Activated naive CD4-positive, alpha-beta T cell treated with anti-CD3 and anti-CD28 coated beads, Interleukin-2, amount 50 U/mL, for 24 hours (primary cell): Measurements from ENCODE around the gene SLC25A42.
A peak's percentile ranks its signal among the peaks of the same experiment; 100 is the strongest.
"Not testable (repeated sequence)": the region's sequence is repeated elsewhere in the genome, so short reads cannot be mapped to it uniquely, and the experiment has no call there.

ENCODE experiments used
- H3K27ac Mint-ChIP-seq: one replicate; pipeline ENCODE4 v1.8.0; 2021; ENCODE audit warnings: mild to moderate bottlenecking, mixed read lengths
- H3K27me3 Mint-ChIP-seq: one replicate; pipeline ENCODE4 v1.8.0; 2021; ENCODE audit warnings: mixed read lengths
- H3K36me3 Mint-ChIP-seq: one replicate; pipeline ENCODE4 v1.8.0; 2021; ENCODE audit warnings: mixed read lengths
- H3K4me1 Mint-ChIP-seq: one replicate; pipeline ENCODE4 v1.8.0; 2021; ENCODE audit warnings: mixed read lengths
- H3K4me3 Mint-ChIP-seq: one replicate; pipeline ENCODE4 v1.8.0; 2021; ENCODE audit warnings: mild to moderate bottlenecking, mixed read lengths
- H3K9me3 Mint-ChIP-seq: one replicate; pipeline ENCODE4 v1.8.0; 2021; ENCODE audit warnings: mixed read lengths

The SLC25A42 gene, protein sequence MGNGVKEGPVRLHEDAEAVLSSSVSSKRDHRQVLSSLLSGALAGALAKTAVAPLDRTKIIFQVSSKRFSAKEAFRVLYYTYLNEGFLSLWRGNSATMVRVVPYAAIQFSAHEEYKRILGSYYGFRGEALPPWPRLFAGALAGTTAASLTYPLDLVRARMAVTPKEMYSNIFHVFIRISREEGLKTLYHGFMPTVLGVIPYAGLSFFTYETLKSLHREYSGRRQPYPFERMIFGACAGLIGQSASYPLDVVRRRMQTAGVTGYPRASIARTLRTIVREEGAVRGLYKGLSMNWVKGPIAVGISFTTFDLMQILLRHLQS

DNA sequence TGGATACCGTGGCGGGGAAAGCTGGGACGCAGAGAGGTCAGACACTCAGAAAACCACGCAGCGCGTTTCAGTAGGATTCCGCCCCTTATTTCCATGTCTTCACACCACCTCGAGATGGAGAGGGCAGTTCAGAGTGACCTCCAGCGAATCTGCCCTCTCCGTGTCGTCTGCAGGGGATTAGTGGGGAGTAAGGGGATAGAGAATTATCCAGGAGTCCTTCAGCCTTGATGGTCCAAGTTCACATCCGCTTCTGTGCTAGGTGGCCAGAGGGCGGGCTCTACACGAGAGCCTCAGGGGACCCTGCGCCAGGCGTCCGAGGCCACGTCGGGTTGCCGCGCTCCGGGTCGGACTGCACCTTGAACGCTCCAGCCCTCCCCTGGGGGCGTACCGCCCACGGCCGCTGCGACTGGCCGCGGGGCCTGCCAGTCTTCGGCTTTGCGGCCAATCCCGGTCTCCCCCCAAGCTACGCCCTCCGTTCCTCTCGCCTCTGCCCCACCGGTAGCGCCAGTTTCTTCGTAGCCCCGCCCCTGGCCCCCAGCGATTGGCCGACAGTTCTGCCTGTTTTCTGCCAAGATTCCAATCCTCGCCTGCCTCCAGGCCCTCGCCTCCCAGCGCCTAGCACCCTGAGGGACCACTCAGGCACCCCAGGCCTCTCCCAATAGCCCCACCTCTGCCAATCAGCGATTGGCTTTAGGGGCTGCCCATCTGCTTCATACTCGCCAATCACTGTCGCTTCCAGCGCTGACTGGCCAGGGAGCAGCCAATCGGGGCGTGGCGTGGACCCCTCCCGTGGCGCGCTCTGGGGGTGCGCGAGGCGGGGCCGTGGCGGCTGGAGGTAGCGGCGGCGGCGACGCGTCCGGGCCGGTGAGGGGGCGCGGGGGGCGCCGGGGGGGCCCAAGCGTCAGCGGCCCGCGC, at the start of gene SLC25A42:
Gene SLC25A42 (plus strand): TSS at position 812 of the 915 bp plus-strand sequence. CDS start 32,131 bp downstream, outside the sequence.
- peak within 1 kb of the TSS; percentile 84 for H3K27ac Mint-ChIP-seq
- peaks cover 40% of the 10 kb centered on the region for H3K4me1 Mint-ChIP-seq
- H3K4me3 Mint-ChIP-seq = peak within 1 kb of the TSS; percentile 85
- H3K27me3 Mint-ChIP-seq = no peaks in the 10 kb centered on the region
- no peaks in the 10 kb centered on the region for H3K9me3 Mint-ChIP-seq
- no peaks in the 10 kb centered on the region for H3K36me3 Mint-ChIP-seq

DNA sequence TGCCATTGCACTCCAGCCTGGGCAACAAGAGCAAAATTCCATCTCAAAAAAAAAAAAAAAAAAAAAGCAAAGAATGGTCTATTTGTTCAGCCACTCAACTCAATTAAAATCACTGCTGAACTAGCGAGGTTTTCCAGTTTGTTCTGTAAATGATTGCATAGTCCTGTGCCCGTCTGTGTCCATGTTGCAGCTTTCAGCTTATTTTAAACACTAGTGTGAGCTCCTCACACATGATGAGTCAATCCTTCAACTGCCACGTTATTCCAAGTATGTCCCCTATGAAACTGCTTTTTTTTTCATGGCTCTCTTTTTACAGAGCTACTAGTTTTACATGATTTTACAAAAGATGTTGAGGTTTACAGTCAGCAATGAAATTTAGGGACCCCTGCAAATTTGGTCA, 42.7 kb upstream of the SLC25A42 start:
- no peak overlapping the region for H3K27ac Mint-ChIP-seq
- H3K36me3 Mint-ChIP-seq = peaks cover 4% of the 10 kb centered on the region
- peak overlapping the region; percentile 30 for H3K4me3 Mint-ChIP-seq
- no peaks in the 10 kb centered on the region for H3K9me3 Mint-ChIP-seq
- peaks cover 25% of the 10 kb centered on the region for H3K4me1 Mint-ChIP-seq
- H3K27me3 Mint-ChIP-seq = no peaks in the 10 kb centered on the region

DNA sequence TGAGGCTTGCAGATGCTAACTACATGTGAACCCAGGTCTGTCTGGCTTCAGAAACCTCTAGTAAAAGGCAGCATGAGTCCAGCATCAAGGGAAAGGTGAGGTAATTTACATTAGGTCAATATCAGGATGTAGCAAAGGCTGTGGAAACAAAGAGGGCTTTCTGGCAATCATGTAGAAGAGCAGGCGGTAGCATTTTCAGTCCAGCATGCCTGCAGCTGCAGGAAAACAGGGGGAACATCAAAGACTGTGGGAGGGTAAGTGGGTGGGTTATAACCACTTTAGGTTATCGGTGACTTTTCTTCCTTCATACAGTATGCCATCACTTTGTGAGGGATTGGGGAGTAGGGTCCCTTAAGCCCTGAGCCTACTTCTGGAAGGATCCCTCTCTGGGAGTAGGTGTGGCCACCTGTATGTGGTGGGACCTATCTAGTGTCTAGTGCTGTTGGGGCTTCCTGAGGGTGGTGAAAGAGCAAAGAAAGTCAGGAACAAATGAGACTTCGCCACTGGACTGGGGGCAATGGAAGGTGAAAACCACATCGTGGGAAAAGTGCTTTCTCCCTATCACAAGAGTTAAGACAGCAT, 41.3 kb upstream of the SLC25A42 start:
- Mint-ChIP-seq H3K9me3 (no peaks in the 10 kb centered on the region), H3K4me1 (peaks cover 27% of the 10 kb centered on the region), H3K27me3 (no peaks in the 10 kb centered on the region), H3K27ac (peak overlapping the region; percentile 42), H3K36me3 (peaks cover 5% of the 10 kb centered on the region), H3K4me3 (peak overlapping the region; percentile 1)

DNA sequence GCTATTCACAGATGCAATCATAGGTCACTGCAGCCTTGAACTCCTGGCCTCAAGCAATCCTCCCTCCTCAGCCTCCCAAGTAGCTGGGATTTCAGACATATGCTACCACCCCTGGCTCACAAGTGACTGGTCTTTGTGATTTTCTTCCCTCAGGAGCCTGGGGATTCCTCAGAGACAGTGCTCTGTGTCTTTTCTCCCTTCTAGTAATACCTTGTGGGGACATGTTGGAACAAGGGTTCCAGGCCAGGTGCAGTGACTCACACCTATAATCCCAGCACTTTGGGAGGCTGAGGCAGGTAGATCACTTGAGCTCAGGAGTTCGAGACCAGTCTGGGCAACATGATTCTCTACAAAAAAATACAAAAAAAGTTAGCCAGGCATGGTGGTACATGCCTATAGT, 40.4 kb upstream of the SLC25A42 start:
- H3K27me3 Mint-ChIP-seq, H3K9me3 Mint-ChIP-seq, H3K4me3 Mint-ChIP-seq: not testable (repeated sequence)
- H3K36me3 Mint-ChIP-seq = peaks cover 11% of the 10 kb centered on the region
- peaks cover 34% of the 10 kb centered on the region for H3K4me1 Mint-ChIP-seq
- H3K27ac Mint-ChIP-seq = peak overlapping the region; percentile 57

DNA sequence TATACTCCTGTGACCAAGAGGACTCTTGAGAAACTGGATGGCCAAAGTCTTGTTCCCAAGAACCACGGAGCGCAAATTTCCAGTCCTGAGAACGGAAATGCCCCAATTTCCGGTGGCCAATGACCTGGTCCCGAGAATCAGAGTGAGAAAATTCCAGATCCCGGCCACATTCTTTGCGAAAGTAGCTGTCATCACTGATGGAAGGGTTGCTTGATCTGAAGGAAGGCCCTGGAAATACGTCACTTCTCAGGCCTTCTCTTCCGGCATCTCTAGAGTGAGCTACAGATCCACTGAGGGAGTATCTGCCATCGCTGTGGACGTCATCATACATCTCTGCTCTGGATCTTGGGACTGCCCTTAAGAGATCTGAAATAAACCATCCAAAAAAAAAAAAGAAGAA, 37.9 kb upstream of the SLC25A42 start:
- Mint-ChIP-seq H3K36me3 (peaks cover 11% of the 10 kb centered on the region), H3K27me3 (no peaks in the 10 kb centered on the region), H3K9me3 (no peaks in the 10 kb centered on the region), H3K27ac (no peak overlapping the region), H3K4me1 (peaks cover 42% of the 10 kb centered on the region), H3K4me3 (no peak overlapping the region)

DNA sequence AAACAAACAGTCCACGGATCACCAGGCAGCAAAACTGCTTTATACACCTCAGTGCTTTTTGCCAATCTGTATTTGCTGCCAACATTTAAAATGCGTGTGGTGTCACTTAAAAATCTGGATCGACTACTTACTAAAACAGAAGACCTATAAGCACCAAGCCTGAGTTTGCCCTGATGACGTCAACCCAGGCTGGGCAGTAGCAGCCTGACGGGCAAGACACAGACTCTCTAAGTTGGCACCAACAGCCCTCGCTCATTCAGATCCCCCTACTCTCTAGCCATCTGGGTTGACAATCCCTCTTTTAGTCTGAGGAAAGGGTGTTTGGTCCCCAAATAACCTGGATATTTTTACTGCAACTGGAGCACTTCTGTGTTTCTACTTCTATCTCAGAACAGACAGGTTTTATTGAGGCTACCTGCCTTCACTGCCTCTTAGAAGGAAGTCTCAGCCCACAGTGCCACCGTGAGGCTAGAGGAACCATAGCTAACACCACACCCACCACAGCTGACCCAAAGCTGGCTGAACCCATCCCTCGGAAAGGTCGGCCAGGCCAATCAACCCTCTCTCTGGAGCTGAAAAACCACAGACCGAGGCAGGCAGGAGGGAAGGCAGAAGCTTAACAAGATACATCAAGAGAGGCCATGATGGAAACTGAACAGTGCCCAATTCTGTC, 37.4 kb upstream of the SLC25A42 start:
- no peak overlapping the region for H3K4me3 Mint-ChIP-seq
- H3K27me3 Mint-ChIP-seq = no peaks in the 10 kb centered on the region
- H3K4me1 Mint-ChIP-seq = peaks cover 41% of the 10 kb centered on the region
- no peaks in the 10 kb centered on the region for H3K9me3 Mint-ChIP-seq
- no peak overlapping the region for H3K27ac Mint-ChIP-seq
- H3K36me3 Mint-ChIP-seq = peaks cover 11% of the 10 kb centered on the region

DNA sequence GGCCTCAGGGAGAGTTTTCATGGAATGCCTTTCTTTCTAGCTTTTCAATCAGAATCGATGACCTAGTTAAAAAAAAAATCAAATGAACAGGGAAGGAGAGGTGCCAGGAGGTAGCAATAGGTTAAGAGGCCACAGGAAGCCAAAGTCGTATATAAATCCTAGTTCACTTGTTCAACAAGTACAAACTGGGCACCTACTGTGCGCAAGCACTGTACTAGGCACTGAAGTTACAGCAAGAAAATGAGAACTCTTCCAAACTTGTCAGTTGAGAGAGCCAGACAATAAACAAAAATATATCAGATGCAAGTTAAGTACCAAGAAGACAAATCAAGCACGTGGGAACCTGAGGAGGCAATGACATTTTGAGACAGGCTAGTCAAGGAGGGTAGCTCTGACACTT, 36.6 kb upstream of the SLC25A42 start:
- Mint-ChIP-seq H3K4me1 (peaks cover 45% of the 10 kb centered on the region), H3K27ac (peak overlapping the region; percentile 19), H3K27me3 (no peaks in the 10 kb centered on the region), H3K36me3 (peaks cover 11% of the 10 kb centered on the region), H3K4me3 (no peak overlapping the region), H3K9me3 (no peaks in the 10 kb centered on the region)

DNA sequence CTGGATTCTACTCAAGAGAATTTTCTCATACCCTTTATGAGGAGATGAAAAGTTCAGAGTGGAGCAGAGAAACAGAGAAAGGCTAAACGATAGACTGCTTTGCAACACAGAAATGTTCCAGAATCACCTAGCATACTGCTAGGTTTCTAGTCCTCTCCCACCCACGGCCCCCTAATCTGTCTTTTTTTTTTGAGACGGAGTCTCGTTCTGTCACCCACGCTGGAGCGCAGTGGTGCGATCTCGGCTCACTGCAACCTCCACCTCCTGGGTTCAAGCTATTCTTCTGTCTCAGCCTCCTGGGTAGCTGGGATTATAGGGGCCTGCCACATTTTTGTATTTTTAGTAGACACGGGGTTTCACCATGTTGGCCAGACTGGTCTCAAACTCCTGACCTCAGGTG, 35.3 kb upstream of the SLC25A42 start:
- Mint-ChIP-seq H3K27me3 (no peaks in the 10 kb centered on the region), H3K9me3 (no peaks in the 10 kb centered on the region), H3K4me1 (peaks cover 36% of the 10 kb centered on the region), H3K27ac (no peak overlapping the region), H3K36me3 (peaks cover 11% of the 10 kb centered on the region), H3K4me3 (no peak overlapping the region)

DNA sequence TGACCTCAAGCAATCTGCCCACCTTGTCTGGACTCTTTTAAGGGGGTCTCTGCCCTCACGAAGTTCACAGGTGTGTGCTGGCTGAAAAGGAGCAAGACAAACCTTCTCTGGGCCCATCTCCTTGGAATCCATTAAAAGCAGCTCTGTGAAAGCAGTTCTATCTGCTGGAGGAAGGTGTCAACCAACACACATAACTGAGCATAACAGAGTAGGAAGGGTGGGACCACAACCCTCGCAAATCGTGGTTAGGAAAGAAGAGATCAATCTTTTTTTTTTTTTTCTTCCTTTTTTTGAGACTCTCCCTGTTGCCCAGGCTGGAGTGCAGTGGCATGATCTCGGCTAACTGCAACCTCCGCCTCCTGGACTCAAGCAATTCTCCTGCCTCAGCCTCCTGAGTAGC, 31.9 kb upstream of the SLC25A42 start:
- H3K9me3 Mint-ChIP-seq = no peaks in the 10 kb centered on the region
- no peak overlapping the region for H3K27ac Mint-ChIP-seq
- peaks cover 13% of the 10 kb centered on the region for H3K36me3 Mint-ChIP-seq
- no peaks in the 10 kb centered on the region for H3K27me3 Mint-ChIP-seq
- H3K4me1 Mint-ChIP-seq = peaks cover 49% of the 10 kb centered on the region
- peak overlapping the region; percentile 89 for H3K4me3 Mint-ChIP-seq

DNA sequence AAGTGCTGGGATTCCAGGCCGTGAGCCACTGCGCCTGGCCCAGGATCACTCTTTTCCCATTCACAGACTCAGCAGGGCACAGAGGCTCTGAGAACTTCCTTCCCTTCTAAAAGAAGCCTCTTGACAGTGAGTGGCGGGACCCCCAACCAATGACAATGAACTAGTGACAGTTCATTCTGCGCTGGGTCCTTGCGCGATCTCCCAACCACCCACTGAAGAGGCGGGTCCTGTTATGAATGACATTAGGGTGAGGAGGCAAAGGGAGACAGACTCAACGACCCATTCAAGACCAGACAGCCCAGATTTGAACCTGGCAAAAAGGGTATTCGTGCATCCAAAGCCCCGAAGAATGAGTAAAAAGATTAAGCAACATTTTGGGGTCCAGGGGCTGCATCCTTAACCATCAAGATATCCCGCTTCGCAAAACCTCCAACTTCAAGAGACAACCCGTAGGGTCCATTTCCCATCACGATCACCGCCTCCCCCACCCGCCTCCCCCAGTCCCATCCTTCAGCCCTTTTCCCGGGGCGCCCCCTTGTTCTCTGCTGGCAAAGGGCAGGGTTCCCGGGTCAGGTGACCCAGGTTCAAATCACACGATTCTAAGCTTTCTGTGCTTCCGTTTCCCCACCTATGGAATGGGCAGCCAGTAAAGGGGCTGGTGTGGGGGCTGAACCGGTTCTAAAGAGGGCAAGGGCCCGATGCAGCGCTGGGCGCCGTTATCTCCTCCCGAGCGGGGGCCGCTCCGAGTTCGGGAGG, 31.2 kb upstream of the SLC25A42 start:
- Mint-ChIP-seq H3K36me3 (peaks cover 9% of the 10 kb centered on the region), H3K27me3 (no peaks in the 10 kb centered on the region), H3K4me3 (peak overlapping the region; percentile 89)

DNA sequence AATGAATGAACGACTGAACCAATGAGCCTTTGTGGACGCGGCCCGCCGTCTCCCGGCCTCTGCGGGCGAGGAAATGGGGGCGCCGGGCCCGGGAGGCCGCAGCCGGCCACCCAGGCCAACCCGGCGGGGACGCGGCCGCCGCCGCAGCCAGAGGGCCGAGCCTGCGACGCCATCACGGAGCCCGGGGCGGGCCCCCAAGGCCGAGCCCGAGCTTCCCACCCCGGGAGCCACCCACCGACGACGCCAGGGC, 30.7 kb upstream of the SLC25A42 start:
- H3K27me3 Mint-ChIP-seq = no peaks in the 10 kb centered on the region
- H3K9me3 Mint-ChIP-seq = no peaks in the 10 kb centered on the region
- H3K27ac Mint-ChIP-seq = no peak overlapping the region
- peak overlapping the region; percentile 93 for H3K4me3 Mint-ChIP-seq
- H3K36me3 Mint-ChIP-seq = peaks cover 6% of the 10 kb centered on the region
- peaks cover 40% of the 10 kb centered on the region for H3K4me1 Mint-ChIP-seq

More for the DNA sequence above, 31.2 kb upstream of the SLC25A42 start:
- H3K27ac Mint-ChIP-seq = peak overlapping the region; percentile 88
- no peaks in the 10 kb centered on the region for H3K9me3 Mint-ChIP-seq
- peaks cover 44% of the 10 kb centered on the region for H3K4me1 Mint-ChIP-seq

DNA sequence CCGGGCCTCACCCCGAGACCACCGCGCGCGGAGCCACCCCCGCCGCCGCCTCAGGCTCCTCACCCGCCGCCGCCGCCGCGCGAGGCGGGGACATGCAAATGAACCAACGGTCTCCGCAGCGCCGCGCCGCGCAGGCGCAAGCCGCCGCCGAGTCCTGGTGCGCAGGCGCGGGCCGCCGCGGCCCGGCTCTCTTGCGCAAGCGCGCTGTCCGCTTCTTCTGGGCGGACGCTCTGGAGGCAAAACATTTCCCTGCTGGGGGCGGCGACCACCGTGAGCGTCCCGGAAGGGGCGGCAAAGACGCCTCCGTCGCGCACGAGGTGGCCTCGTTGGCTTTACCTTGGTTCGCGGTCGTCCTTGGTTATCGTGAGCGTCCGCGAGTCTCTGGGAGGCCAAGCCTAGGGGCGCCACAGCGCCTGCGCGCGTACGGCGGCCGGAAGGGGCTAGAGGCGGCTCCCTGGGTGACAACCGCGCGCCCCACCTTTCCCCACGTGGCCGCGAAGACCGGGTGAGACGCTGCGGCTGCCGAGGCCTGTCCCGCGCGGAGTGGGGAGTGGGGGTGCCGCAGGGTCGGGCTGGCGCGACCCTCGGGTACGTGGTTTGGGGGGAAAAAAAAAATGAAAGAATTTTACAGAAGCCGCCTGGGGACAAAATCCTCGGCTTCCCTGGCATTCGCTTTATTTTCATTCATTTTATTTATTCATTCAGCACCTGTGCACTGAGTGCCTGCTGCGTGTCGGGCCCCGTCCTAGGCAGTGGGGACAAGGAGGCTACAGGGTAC, 30.2 kb upstream of the SLC25A42 start, which contains the start of the genes ARMC6 and SUGP2:
Gene ARMC6 (plus strand): TSS at position 178 of the 778 bp plus-strand sequence. CDS start 607 bp downstream, outside the sequence.
Gene SUGP2 (minus strand): TSS at position 92 of the 778 bp plus-strand sequence. CDS start 2,446 bp downstream, outside the sequence.
- H3K9me3 Mint-ChIP-seq = no peaks in the 10 kb centered on the region
- H3K27ac Mint-ChIP-seq = peak within 1 kb of the TSS; percentile 94
- no peaks in the 10 kb centered on the region for H3K27me3 Mint-ChIP-seq
- peaks cover 36% of the 10 kb centered on the region for H3K4me1 Mint-ChIP-seq
- H3K4me3 Mint-ChIP-seq = peak within 1 kb of the TSS; percentile 93
- peaks cover 4% of the 10 kb centered on the region for H3K36me3 Mint-ChIP-seq

DNA sequence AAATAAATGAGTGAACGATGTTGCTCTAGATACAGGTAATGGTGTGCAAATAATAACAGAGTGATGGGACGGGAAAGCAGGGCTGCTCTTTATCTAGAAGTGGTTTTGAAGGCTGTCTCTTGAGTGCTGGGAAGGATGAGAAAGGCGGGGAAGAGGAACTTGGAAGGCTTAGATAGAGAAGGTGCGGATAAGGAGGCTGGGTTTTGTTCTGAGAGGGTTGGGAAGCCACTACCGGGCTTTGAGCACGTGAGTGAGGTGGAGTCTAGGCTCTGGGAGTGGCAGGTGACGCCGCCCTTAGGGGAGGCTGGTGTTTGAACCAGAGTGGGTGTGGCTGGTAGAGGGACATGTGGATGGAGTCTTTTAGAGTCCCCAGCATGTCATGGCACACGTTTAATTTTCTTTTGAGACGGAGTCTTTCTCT, 29.6 kb upstream of the SLC25A42 start:
- peaks cover 4% of the 10 kb centered on the region for H3K36me3 Mint-ChIP-seq
- peaks cover 39% of the 10 kb centered on the region for H3K4me1 Mint-ChIP-seq
- no peaks in the 10 kb centered on the region for H3K9me3 Mint-ChIP-seq
- no peaks in the 10 kb centered on the region for H3K27me3 Mint-ChIP-seq
- peak overlapping the region; percentile 94 for H3K27ac Mint-ChIP-seq
- H3K4me3 Mint-ChIP-seq = peak overlapping the region; percentile 93

DNA sequence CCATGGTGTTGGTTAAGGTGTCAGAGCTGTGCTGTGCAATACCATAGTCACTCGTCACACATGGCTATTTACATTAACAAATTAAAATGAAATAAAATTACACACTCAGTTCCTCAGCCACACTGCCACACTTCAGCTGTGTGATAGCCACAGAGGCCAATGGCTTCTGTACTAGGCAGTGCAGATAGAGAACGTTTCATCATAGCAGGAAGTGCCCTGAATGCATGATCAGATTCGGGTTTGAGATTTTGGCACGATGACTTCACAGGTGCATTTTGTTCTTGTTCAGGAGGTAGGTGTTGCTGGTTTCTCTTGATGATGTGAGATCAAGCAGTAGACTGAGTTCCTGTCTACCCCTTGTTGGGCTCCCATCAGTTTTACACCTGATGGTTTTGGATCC, 23.9 kb upstream of the SLC25A42 start:
- Mint-ChIP-seq H3K4me1 (peaks cover 33% of the 10 kb centered on the region), H3K27me3 (no peaks in the 10 kb centered on the region), H3K9me3 (no peaks in the 10 kb centered on the region), H3K4me3 (peak overlapping the region; percentile 31), H3K27ac (peak overlapping the region; percentile 82), H3K36me3 (no peaks in the 10 kb centered on the region)
